Measurements from ENCODE around the gene PLD1.

DNA sequence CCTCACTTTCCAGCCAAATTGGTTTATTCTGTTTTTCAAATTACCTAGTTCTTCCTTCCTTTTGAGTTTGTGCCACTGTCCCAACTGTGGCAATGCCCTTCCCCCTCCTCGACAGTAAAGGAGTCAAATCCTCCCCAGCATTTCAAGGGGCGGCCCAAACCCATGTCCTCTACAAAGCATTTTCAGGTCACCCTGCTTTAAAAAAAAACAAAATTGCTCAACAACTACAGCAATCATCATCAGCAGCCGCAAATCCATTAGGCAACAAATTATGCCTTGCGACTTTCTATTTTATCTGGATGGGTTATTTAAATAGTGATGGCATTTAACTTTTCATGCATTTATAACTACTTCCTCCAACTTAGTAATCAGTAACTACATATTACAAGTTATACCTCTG, 32.7 kb downstream of the PLD1 start:
- TF ChIP-seq, protein P1, sequence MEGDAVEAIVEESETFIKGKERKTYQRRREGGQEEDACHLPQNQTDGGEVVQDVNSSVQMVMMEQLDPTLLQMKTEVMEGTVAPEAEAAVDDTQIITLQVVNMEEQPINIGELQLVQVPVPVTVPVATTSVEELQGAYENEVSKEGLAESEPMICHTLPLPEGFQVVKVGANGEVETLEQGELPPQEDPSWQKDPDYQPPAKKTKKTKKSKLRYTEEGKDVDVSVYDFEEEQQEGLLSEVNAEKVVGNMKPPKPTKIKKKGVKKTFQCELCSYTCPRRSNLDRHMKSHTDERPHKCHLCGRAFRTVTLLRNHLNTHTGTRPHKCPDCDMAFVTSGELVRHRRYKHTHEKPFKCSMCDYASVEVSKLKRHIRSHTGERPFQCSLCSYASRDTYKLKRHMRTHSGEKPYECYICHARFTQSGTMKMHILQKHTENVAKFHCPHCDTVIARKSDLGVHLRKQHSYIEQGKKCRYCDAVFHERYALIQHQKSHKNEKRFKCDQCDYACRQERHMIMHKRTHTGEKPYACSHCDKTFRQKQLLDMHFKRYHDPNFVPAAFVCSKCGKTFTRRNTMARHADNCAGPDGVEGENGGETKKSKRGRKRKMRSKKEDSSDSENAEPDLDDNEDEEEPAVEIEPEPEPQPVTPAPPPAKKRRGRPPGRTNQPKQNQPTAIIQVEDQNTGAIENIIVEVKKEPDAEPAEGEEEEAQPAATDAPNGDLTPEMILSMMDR (IDR thresholded peaks at IDR 0.05), result no peak
- TF ChIP-seq POLR2A (IDR thresholded peaks at IDR 0.05), result no peak
